Measurements from ENCODE around the gene SS18.

DNA sequence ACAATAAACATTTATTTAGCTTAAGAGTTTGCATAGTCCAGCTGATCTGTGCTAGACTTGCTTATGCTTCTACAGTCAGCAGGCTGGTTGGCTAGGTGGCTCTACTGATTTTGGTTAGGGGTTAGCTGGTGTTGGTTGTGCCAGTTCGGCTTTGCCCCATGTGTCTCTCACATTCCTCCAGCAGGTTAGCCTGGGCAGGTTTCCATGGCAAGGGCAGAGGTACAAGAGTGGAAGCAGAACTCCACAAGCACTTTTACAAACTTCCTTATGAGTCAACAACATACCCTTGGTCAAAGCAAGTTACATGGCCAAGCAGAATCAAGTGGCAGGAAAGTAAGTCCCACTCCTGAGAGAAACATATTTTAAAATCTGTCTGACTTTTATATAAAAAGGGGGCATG, 82.3 kb downstream of the SS18 start:
- TF ChIP-seq POLR2A (IDR thresholded peaks at IDR 0.05; ENCODE audit: low read depth, low read length), result no peak
- TF ChIP-seq POLR2AphosphoS5 (IDR thresholded peaks at IDR 0.05; ENCODE audit: low read depth, low read length), result no peak

All from GM12892 (cell line).